Activated CD4-positive, alpha-beta memory T cell treated with anti-CD3 and anti-CD28 coated beads for 36 hours (primary cell): Measurements from ENCODE around the gene UBA1. TPM values are rescaled to one million over a fixed set of nuclear protein-coding genes. Genes with fewer than 3 reads are reported as not detected.

ENCODE experiments used
- CTCF ChIA-PET: fragments of 350-600 bp; sonication (Branson Sonifier 250); formaldehyde crosslinking; loops from one replicate; lab custom pipeline; 2021; ENCODE audit warnings: antibody characterized with exemption, inconsistent platforms; lab: Charles Lee
- POLR2A ChIA-PET: fragments of 350-600 bp; sonication (Branson Sonifier 250); formaldehyde crosslinking; loops from one replicate; lab custom pipeline; 2021; ENCODE audit warnings: antibody characterized with exemption; lab: Charles Lee
- DNase-seq: peaks from one replicate; pipeline ENCODE4 v3.0.0-alpha.2; 2020
- H3K27ac Mint-ChIP-seq: one replicate; pipeline ENCODE4 v1.8.0; 2021; ENCODE audit warnings: mixed read lengths
- H3K27me3 Mint-ChIP-seq: one replicate; pipeline ENCODE4 v1.8.0; 2021; ENCODE audit warnings: mixed read lengths
- H3K36me3 Mint-ChIP-seq: one replicate; pipeline ENCODE4 v1.8.0; 2021; ENCODE audit warnings: mixed read lengths
- H3K4me1 Mint-ChIP-seq: one replicate; pipeline ENCODE4 v1.8.0; 2021; ENCODE audit warnings: low read depth, mixed read lengths
- H3K4me3 Mint-ChIP-seq: one replicate; pipeline ENCODE4 v1.8.0; 2021; ENCODE audit warnings: mild to moderate bottlenecking, mixed read lengths
- H3K9me3 Mint-ChIP-seq: one replicate; pipeline ENCODE4 v1.8.0; 2021; ENCODE audit warnings: mixed read lengths
- intact Hi-C: fragments of 100-400 bp; cut with micrococcal nuclease; formaldehyde crosslinking; loops from one replicate; pipeline ENCODE4 v1.15.1; 2023
- total RNA-seq, 2 experiments: library from RNA; stranded (reverse); gene quantifications; one replicate each; pipeline ENCODE4 v1.2.3, GENCODE V29; 2021

The UBA1 gene
- total RNA-seq, 2 experiments from 2014 or later = 266 to 278 TPM

DNA sequence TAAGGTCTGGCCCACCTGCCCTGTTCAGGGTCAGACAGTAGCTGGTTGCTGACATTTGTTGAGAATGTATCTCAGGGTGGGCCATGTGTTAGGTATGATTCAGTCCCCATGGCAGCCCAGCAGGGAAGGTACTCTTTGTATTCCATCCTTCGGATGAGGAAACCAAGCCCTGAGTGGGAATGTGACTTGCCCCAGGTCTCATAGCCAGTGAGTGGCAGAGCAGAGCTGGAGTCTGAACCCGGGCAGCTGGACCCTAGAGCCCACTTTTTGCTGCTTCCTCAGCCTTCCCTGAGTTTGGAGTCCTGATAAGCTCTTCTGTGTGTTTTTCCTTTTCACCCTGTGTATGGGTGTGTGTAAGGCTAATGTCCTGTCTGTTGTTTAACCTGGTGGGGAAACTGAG is 21.6 kb upstream of the UBA1 start:
- Mint-ChIP-seq H3K27ac (no peak overlapping the region), H3K9me3 (no peaks in the 10 kb centered on the region), H3K4me3 (no peak overlapping the region), H3K4me1 (peaks cover 6% of the 10 kb centered on the region), H3K36me3 (peaks cover 14% of the 10 kb centered on the region), H3K27me3 (no peaks in the 10 kb centered on the region)
- DNase-seq = no peak
- CTCF ChIA-PET = no interaction called here
- POLR2A ChIA-PET = no interaction called here
- intact Hi-C loops = no loop called here

DNA sequence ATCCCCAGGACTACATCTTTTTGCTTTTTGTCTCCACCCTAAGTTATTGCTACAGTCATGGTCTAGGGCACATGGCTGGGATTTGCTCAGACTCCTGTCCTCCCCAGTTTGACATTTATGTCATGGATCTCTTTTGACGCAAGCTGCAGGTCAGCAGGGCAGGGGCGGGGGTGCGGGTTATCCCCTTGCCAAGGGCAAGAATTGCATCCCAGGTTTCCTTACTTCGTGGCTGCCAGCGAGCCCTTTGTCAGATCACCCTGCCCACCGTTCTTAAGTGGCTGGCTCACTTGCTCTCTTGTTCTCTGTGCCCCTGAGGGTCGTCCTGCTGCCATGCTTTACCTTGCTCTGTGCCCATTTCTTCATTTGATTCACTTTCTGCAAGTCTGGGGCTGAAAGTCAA is 21.1 kb upstream of the UBA1 start:
- intact Hi-C loops = no loop called here
- DNase-seq = no peak
- no peak overlapping the region for H3K4me3 Mint-ChIP-seq
- no peaks in the 10 kb centered on the region for H3K27me3 Mint-ChIP-seq
- peaks cover 14% of the 10 kb centered on the region for H3K36me3 Mint-ChIP-seq
- ChIA-PET CTCF (no interaction called here), POLR2A (no interaction called here)
- no peaks in the 10 kb centered on the region for H3K9me3 Mint-ChIP-seq
- H3K27ac Mint-ChIP-seq = no peak overlapping the region
- peaks cover 6% of the 10 kb centered on the region for H3K4me1 Mint-ChIP-seq

DNA sequence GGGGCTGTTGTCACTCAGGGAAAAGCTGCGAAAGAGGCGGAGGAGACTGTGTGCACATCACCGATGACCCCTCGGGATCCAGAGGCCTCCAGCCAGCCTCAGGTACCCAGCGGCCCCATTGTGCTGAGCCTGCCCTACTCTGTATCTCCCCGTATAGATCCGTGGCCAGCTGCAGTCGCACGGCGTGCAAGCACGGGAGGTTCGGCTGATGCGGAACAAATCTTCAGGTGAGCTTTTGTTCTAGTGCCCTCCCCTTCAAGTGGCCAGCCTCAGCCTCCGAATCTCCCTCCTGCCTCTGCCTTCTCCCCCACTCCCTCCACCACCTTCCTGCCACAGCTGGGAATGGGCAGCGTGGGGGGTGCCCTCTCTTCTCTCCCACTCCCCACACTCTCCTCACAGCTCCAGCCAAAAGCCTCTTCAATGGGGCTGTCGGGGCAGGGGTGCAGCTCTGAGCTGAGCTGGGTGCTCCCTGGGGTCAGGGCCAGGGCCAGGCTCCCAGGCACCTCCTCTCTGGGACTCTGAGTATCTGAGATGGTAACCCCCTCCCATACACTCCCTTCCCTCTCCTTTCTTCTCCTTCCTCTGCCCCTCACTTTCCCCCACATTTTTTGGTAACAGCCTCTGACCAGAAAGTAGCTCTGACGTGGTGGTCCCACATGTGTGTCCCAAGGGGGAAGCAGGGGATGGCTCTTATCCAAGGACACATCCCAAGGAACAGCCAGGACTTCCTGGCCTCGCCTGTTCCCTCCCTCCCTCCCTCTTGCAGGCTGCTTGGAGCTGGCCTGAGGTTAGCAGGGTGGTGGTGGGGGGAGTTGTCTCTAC is 20.4 kb upstream of the UBA1 start:
- peaks cover 6% of the 10 kb centered on the region for H3K4me1 Mint-ChIP-seq
- no peak for DNase-seq
- H3K4me3 Mint-ChIP-seq = no peak overlapping the region
- H3K27ac Mint-ChIP-seq = no peak overlapping the region
- ChIA-PET CTCF (no interaction called here), POLR2A (no interaction called here)
- intact Hi-C loops = no loop called here
- H3K27me3 Mint-ChIP-seq = no peaks in the 10 kb centered on the region
- H3K9me3 Mint-ChIP-seq = no peaks in the 10 kb centered on the region
- peaks cover 17% of the 10 kb centered on the region for H3K36me3 Mint-ChIP-seq

DNA sequence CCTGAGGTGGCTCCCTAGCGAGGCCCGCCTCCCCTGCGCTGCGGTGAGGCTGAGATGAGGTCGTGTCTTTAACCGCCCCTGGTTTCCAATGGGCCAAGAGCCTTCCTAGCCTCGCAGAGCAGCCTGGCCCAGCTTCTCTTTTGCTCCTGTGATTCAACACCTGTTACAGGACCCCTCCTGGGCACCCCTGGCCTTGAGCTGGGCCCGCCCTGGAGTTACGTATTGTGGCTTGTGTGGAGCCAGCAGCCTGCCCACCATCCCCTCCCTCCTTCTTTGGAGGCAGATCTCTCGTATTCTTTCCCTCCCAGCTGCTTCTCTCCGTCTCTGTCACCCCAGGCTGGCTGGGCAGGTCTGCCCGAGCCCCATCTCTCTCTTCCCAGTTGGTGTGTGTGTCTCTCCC is 19.3 kb upstream of the UBA1 start:
- Mint-ChIP-seq H3K27me3 (no peaks in the 10 kb centered on the region), H3K27ac (no peak overlapping the region), H3K4me1 (peaks cover 2% of the 10 kb centered on the region), H3K36me3 (peaks cover 19% of the 10 kb centered on the region), H3K9me3 (no peaks in the 10 kb centered on the region), H3K4me3 (no peak overlapping the region)
- no peak for DNase-seq
- intact Hi-C loops = no loop called here
- POLR2A ChIA-PET = no interaction called here
- CTCF ChIA-PET = no interaction called here

DNA sequence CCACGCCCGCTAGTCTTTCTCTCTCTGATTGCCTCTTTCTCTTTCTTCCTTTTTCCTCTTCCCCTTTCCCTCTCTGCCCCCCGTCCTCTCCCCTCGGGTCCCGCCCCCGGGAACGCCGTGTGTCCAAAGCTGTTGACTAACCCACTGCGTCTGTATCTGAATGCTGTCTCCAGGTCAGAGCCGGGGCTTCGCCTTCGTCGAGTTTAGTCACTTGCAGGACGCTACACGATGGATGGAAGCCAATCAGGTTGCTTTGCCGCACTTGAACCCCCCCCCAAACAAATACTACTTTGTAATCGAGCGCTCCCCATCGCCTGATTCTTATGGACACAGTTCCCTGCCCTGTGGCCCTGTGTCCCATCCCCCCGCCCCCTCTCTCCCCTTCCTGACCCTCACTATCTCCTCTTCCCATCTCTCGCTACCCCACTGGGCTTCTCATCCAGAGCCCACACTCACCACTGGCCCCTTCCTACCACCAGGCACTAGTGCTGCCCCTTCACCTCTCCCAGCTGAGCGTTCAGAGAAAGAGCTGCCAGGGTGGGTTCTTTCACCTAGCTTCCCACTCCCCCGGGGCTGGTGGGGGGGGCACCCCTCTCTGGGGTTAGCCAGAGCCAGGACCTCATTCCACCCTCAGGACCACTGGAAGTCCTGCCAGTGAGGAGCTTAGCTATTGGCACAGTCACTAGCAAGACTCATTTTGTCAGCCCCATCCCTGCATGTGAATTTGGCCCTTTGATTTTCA is 18.6 kb upstream of the UBA1 start:
- Mint-ChIP-seq H3K27ac (no peak overlapping the region), H3K27me3 (no peaks in the 10 kb centered on the region), H3K4me1 (peaks cover 2% of the 10 kb centered on the region), H3K36me3 (peaks cover 21% of the 10 kb centered on the region), H3K4me3 (no peak overlapping the region), H3K9me3 (no peaks in the 10 kb centered on the region)
- DNase-seq = no peak
- ChIA-PET POLR2A (no interaction called here), CTCF (no interaction called here)
- intact Hi-C loops = no loop called here

DNA sequence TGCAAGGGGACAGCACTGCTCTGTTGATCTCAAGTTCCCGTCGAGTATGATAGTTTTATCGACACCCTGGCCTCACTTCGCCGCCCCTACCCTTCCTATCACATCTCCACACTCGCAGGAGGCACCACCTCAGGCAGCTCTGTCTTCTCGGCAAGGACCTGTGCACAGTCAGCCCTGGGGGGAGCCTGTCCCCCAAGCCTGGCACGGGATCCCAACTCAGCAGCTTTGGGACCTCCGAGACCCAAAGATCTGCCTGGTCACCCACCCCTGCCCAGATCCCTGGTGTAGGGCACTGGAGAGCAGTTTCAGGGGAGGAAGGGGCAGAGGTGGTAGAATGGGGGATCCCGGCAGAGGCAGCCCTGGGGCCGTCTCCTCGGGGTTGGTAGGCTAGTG is 18.0 kb upstream of the UBA1 start:
- H3K27ac Mint-ChIP-seq = no peak overlapping the region
- intact Hi-C loops = no loop called here
- H3K4me3 Mint-ChIP-seq = no peak overlapping the region
- DNase-seq = no peak
- H3K27me3 Mint-ChIP-seq = no peaks in the 10 kb centered on the region
- no peaks in the 10 kb centered on the region for H3K9me3 Mint-ChIP-seq
- CTCF ChIA-PET = no interaction called here
- POLR2A ChIA-PET = no interaction called here
- peaks cover 21% of the 10 kb centered on the region for H3K36me3 Mint-ChIP-seq
- H3K4me1 Mint-ChIP-seq = peaks cover 2% of the 10 kb centered on the region

DNA sequence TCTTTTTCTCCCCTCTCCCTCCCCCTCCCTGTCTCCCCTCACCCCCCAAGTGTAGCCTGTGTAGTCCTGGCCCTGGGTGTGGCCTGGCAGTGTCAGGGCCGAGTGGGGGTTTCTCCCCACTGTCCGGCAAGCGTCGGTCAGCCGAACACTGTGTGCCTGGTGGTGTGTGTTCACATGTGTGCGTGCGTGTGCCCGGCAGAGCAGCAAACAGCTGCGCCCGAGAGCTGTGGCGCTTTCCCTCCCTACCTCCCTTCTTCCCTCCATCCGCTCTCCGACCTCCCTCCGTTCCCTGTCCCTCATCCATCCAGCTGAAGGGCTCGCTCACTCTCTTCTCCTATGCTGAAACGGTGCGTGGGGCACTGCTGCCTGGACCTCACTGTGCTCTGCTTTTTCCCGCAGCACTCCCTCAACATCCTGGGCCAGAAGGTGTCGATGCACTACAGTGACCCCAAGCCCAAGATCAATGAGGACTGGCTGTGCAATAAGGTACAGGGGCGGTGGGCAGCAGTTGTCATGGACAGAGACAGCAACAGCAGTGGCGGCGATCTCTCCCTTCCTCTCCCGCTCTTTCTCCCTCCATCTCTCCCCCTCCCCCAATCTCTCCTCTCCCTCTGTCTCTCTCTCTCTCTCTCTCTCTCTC is 17.4 kb upstream of the UBA1 start:
- ChIA-PET POLR2A (no interaction called here), CTCF (no interaction called here)
- H3K36me3 Mint-ChIP-seq = peaks cover 21% of the 10 kb centered on the region
- DNase-seq = no peak
- intact Hi-C loops = no loop called here
- H3K27ac Mint-ChIP-seq = no peak overlapping the region
- no peak overlapping the region for H3K4me3 Mint-ChIP-seq
- no peaks in the 10 kb centered on the region for H3K27me3 Mint-ChIP-seq
- peaks cover 2% of the 10 kb centered on the region for H3K4me1 Mint-ChIP-seq
- H3K9me3 Mint-ChIP-seq = no peaks in the 10 kb centered on the region

DNA sequence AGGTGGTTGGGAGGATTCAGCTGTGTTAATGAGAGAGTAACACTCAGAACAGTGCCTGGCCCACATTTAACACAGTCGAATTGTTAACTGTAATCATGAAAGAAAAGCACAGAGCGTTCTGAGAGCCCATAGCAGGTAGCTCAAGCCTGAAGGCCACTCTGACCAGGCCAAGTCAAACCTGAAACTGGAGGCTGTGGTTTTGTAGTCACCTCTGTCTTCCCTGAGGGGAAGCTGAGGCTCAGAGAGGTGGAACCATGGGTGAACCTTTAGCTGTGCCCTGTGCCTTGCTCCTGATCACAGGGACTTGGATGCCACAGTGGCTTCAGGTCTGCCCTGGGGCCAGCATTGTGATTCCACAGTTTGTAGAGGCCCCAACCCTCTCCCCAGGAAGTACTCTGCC is 16.6 kb upstream of the UBA1 start:
- no peak overlapping the region for H3K27ac Mint-ChIP-seq
- no peak overlapping the region for H3K4me3 Mint-ChIP-seq
- intact Hi-C loops = no loop called here
- DNase-seq = no peak
- CTCF ChIA-PET = no interaction called here
- no peaks in the 10 kb centered on the region for H3K27me3 Mint-ChIP-seq
- no peaks in the 10 kb centered on the region for H3K9me3 Mint-ChIP-seq
- peaks cover 2% of the 10 kb centered on the region for H3K4me1 Mint-ChIP-seq
- peaks cover 25% of the 10 kb centered on the region for H3K36me3 Mint-ChIP-seq
- POLR2A ChIA-PET = no interaction called here

DNA sequence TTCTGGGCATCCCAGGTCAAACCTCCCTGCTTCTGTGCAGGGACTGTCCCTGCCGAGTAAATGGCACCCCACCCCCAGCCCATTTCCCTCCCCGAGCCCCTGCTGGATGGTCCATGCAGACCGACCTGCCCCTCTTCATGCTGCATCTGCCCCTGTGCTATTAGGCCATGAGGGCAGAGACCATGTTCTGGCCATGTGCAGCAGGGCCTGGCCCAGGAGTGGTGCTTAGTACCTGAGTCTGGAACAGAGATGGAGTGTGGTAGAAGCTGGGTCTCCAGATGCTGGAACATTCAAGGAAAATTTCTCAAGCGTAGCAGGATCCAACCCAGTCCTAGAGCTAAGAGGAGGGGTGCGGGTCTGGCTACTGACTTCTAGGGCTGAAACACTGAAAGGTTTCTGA is 15.3 kb upstream of the UBA1 start:
- ChIA-PET POLR2A (no interaction called here), CTCF (no interaction called here)
- peaks cover 29% of the 10 kb centered on the region for H3K36me3 Mint-ChIP-seq
- no peaks in the 10 kb centered on the region for H3K9me3 Mint-ChIP-seq
- DNase-seq = no peak
- no peak overlapping the region for H3K27ac Mint-ChIP-seq
- no peaks in the 10 kb centered on the region for H3K27me3 Mint-ChIP-seq
- intact Hi-C loops = no loop called here
- H3K4me1 Mint-ChIP-seq = peaks cover 2% of the 10 kb centered on the region
- H3K4me3 Mint-ChIP-seq = no peak overlapping the region

DNA sequence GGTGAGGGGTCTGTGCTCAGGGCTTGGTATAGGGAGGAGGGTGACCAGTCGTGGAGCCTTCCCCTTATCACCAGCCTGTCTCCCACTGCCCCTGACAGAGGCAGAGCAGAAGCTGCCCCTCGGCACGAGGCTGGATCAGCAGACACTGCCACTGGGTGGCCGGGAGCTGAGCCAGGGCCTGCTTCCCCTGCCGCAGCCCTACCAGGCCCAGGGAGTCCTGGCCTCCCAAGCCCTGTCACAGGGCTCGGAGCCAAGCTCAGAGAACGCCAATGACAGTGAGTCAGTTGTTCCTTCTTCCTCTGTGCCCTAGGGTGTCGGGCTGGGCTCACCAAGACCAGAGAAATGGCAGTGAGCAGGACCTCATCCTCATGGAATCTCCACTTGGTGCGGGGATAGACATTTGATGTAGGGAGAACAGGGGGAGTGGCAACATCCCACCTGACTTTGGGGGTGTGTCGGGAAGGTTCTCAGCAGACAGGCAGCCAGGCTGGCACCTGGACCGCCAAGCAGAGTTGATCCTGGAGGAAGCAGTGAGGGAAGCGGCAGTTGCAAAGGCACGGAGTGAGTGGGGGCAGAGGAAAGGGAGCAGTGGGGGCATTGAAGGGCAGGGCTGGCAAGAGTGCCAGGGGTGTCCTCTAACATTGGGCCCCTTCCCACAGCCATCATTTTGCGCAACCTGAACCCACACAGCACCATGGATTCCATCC is 14.3 kb upstream of the UBA1 start:
- no peak overlapping the region for H3K4me3 Mint-ChIP-seq
- intact Hi-C loops = no loop called here
- no peaks in the 10 kb centered on the region for H3K27me3 Mint-ChIP-seq
- H3K27ac Mint-ChIP-seq = no peak overlapping the region
- CTCF ChIA-PET = no interaction called here
- peaks cover 29% of the 10 kb centered on the region for H3K36me3 Mint-ChIP-seq
- H3K4me1 Mint-ChIP-seq = peaks cover 2% of the 10 kb centered on the region
- H3K9me3 Mint-ChIP-seq = no peaks in the 10 kb centered on the region
- POLR2A ChIA-PET = no interaction called here
- no peak for DNase-seq

DNA sequence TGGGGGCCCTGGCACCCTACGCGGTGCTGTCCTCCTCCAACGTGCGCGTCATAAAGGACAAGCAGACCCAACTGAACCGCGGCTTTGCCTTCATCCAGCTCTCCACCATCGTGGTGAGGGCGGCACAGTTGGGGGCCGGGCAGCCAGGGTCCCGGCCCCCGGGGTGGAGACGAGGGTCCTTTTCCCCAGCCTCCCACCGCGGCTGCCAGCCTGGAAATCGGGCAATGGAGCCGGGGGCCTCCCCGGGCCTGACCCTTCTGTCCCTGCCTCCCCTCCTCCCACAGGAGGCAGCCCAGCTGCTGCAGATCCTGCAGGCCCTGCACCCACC is 13.7 kb upstream of the UBA1 start:
- no peak for DNase-seq
- ChIA-PET POLR2A (no interaction called here), CTCF (no interaction called here)
- Mint-ChIP-seq H3K27ac (no peak overlapping the region), H3K9me3 (no peaks in the 10 kb centered on the region), H3K4me1 (peaks cover 2% of the 10 kb centered on the region), H3K36me3 (peaks cover 29% of the 10 kb centered on the region), H3K27me3 (no peaks in the 10 kb centered on the region), H3K4me3 (no peak overlapping the region)
- intact Hi-C loops = no loop called here

DNA sequence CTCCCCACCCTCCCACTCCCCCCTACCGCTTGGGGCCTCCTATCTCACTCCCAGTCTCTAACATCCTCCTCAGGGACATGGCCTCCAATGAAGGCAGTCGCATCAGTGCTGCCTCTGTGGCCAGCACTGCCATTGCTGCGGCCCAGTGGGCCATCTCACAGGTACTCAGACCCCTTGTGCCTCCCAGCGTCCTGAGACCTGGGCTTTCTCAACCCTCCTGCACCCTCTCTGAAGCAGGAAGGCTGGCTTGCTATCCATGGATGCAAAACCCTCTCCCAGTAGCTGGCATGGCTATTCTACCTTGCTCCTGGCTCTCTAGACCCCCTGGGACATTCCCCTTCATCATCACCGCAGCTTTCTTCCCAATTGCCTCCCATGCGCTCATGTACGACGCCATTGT is 13.3 kb upstream of the UBA1 start:
- DNase-seq = no peak
- CTCF ChIA-PET = no interaction called here
- no peaks in the 10 kb centered on the region for H3K27me3 Mint-ChIP-seq
- peaks cover 29% of the 10 kb centered on the region for H3K36me3 Mint-ChIP-seq
- H3K4me1 Mint-ChIP-seq = peaks cover 2% of the 10 kb centered on the region
- intact Hi-C loops = no loop called here
- no peaks in the 10 kb centered on the region for H3K9me3 Mint-ChIP-seq
- H3K4me3 Mint-ChIP-seq = no peak overlapping the region
- POLR2A ChIA-PET = no interaction called here
- H3K27ac Mint-ChIP-seq = no peak overlapping the region
